A204.1 (cell line): ENCODE data around the gene EBF4.

Experiments
- FAIRE-seq: peaks from 2 replicates; lab custom pipeline; 2012; peaks lifted over from hg19 to GRCh38; lab: Jason Lieb, UNC

The EBF4 gene

GRCh38 chr20:2692036-2692885 is at the start of gene EBF4:
TSS of gene EBF4 (plus strand) at chr20:2692780. CDS start at chr20:2693646, 866 bp downstream.
- FAIRE-seq: no peak

DNA sequence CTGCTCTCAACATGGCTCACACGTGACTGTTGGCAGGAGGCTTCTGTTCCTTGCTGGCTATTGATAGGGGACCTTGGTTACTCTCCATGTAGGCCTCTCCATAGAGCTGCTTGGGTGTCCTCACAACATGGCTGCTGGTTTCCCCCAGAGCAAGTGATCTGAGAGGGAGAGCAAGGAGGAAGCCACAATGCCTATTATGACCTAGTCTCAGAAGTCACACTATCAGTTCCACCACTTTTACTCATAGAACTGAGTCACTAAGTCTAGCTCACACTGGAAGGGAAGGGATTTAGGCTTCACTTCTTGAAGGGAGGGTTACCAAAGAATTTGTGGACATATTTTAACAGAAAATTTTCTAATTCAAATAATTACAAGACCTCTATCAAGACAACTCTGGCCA is 48.9 kb upstream of the EBF4 start:
- FAIRE-seq: no peak

- FAIRE-seq: no peak
These were observed 40.5 kb upstream of the EBF4 start, which contains the start of gene NOP56 for GRCh38 chr20:2651772-2652723. TSS of gene NOP56 (plus strand) at chr20:2652632. CDS start at chr20:2652661, 29 bp downstream.

DNA sequence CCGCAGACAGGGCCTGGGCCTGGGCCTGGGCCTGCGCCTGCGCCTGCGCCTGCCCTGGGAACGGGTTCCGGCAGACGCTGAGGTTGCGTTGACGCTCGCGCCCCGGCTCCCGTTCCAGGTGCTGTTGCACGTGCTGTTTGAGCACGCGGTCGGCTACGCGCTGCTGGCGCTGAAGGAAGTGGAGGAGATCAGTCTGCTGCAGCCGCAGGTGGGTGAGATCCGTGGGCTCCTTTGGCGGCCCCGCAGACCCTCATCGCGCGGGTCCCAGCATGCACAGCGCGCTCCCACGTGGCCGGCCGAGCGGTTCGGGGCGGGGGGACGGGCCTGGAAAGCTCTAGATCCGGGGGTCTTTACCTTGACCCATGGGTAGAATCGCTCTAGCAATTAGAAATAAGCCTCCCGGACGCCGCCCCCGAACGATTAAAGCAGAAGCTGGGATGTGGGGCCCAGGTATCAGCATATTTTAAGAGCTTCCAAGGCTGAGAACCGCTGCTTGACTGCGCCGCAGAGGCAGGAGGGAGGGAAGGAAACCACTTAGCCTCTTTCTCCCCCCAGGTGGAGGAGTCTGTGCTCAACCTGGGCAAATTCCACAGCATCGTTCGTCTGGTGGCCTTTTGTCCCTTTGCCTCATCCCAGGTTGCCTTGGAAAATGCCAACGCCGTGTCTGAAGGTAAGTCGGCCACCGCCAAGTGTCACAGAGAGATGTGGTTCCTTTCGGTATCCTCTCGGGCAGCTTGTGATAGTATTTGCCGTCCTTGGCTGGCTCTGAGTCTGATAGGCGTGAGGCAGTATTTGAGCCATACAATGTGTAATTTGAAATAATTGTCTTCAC is 39.6 kb upstream of the EBF4 start:
- no peak for FAIRE-seq

DNA sequence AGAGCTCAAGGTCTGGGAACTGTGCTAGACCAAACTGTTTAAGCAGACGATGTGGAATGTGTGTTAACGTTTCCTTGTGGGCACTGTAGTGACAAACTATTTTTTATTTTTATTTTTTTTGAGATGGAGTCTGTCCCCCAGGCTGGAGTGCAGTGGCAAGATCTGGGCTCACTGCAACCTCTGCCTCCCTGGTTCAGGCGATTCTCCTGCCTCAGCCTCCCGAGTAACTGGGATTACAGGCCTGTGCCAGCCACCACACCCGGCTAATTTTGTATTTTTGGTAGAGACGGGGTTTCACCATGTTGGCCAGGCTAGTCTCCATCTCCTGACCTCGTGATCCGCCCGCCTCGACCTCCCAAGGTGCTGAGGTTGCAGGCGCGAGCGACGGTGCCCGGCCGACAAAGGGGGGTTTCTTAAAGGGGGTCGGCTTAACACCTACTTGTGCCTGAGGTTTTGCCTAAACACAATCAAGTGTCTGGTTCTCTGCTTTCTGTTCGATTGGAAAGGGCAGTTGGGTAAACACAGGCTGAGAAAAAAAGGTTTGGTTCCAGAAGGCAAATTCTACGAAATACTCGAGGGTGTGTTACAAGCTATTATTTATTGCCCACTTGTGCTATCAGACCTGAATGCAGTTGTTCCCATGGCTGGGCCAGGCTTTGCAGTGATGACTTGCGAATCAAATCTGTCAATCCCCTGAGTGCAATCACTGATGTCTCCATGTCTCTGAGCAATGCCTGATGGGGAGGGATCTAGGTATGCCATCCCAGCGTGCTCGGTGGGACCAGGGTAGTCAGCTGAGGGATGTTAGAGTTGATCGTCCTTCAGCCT is 38.8 kb upstream of the EBF4 start:
- FAIRE-seq: no peak

- no peak for FAIRE-seq
These were observed 38.2 kb upstream of the EBF4 start for GRCh38 chr20:2654384-2654822.

DNA sequence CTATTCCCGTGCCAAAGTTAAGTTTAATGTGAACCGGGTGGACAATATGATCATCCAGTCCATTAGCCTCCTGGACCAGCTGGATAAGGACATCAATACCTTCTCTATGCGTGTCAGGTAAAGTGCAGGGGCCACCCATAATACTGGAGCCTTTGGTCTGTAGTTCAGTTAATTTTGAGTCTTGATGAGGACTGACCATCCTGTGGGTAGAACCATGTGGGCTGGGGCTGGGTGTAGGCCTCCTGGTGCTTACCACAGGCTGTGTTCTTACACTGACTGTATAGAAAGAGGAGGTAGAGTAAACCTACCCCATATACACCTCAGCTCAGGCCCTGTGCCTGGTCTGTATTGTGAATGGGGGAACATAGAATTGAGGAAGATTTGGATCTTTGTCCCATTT is 37.7 kb upstream of the EBF4 start:
- no peak for FAIRE-seq

- FAIRE-seq: no peak
These were observed 37.1 kb upstream of the EBF4 start for GRCh38 chr20:2655331-2656116.

- FAIRE-seq: no peak
These were observed 36.0 kb upstream of the EBF4 start for GRCh38 chr20:2656471-2657117.

- FAIRE-seq: no peak
These were observed 35.3 kb upstream of the EBF4 start for GRCh38 chr20:2657241-2657640.

GRCh38 chr20:2657674-2658073 is 34.9 kb upstream of the EBF4 start:
- no peak for FAIRE-seq

DNA sequence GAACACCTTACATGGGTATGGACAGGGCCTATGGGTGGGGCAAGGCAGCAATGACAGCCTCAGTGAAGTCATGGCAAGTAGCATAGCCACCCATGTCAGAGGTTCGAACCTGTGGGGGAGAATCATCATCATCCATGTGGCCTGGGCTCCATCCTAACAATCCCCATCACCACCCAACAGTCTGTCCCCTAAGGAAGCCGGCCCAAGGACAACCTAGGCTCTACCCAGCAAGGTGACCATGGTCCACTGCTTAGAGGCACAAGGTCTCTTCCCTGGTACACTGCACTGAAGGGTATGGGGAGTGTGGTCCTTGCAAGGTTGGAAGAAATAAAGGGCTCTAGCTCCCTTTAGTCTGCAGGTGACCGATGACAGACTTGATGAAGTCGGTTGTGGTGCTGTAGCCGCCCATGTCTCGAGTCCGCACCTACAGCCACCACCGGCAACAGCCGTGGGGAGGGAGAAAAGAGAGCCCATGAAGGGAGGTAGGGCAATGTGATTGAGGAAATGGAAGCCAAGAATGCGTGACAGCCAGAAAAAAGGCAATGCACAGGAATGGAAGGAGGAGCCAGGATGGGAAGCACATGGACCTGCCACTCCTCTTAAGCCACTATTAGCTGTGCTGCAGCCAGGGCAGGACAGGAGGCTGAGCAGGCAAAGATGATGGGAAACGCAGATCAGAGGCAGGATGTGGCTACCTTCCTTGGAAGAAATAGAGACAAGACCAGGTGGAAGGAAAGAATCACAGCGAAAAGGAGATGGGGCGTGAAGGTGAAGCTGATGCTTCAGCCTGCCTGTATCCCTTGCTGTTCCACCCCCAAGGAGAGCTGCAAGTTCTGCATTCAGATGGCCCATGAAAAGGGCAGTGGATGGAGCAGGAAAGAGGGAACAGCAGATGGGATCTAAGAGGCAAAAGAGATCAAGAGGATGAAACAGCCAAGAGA is 33.9 kb upstream of the EBF4 start:
- FAIRE-seq: no peak

DNA sequence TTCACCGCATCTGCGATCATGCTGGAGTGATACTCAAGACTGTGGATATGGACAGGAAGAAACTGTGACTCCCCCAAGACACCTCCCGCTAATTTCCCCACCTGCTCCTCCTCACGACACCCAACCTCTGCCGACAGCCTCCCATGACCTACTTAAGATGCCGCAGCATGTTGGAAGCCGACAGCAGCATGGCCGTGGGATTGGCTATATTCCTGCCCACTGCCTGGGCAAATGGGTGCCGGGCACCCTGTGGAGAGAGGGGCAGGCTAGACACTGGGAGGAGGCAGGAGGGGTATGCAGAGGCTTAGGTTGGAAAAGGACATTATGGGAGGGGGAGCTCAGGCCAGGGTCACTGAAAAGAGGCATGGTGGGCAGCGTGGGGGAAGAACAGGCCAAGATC is 33.0 kb upstream of the EBF4 start:
- FAIRE-seq: no peak

GRCh38 chr20:2663364-2663886 is 29.2 kb upstream of the EBF4 start:
- no peak for FAIRE-seq

DNA sequence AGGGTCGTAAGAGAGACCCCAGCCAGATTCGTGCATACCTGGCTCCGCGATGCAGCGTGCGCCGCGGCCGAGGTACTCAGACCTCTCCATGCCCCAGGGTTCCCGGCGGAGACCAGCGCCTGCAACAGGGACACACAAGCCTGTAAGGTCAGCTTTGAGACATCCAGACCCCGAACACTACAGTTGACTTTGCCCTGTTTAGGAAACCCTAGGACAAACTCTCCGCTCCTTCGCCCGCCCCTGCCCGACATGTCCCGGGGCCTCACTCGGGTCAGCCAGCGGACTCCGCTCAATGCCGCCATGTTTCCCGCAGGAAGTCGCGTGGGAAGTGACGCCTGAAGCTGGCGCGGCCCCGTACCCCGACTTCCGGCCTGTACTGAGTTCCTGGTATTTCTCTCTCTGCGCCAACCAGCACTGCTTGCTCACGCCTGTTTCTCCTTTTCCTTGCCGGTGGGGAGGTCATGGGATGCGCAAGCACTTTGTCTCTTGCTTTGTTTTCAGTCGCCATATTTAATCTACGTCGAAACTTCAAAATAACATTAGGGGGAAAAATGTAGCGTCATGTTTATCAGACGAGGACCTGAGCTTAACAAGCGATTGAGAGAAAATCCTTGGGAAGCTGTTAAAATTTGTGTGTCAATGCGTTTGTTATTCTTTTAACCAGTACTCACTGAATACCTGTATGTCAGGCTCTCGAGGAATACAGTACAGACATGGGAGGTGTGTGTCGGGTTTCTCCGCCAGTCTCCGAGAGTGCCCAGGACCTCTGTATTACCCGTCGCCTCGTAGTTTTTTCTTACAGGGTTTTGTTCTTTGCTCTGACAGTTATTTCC is 28.5 kb upstream of the EBF4 start, which contains the start of gene IDH3B:
Gene IDH3B, minus strand, starts transcription at position 330 of the 833 bp plus-strand sequence. Its CDS starts 28 bp downstream, at position 302.
- FAIRE-seq: peak; percentile 51

DNA sequence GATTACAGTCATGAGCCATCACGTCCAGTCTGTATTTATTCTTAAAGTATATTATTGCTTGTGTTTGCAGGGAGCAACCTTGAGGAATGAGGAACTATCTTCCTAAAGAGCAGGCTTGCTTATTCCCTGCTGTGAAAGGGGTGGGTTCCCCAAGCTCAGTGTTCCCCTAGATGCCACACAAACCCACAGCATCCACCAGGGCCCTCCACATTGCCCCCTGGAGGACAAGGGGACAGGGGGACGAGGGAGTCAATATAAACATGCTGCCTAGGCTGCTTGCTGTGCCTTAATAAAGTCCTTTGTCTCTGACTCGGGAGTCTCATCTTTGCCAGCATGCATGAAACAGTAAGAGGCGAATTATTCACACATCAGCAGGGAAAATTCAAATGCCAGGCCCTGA is 20.6 kb upstream of the EBF4 start:
- no peak for FAIRE-seq

DNA sequence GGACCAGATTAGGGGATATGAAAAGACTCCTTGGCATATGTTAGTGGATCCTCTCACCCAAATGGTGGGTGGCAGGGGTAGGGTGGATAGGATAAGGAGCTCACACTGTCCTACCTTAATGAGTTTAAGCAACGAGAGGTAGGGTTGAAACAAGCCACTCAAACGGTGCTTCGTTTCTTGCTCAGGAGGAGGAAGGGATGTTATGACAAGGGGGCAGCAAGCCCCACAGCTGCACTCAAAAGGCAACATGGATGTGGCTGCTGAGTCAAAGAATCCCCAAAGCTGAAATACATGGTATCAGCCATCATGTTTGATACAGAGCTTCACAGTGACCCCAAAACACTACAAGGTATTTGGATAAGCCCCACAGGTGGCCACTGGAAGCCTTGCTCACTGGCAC is 20.1 kb upstream of the EBF4 start:
- FAIRE-seq: no peak
